ENCODE measurements around the gene ANP32D. TPM values are rescaled to one million over a fixed set of nuclear protein-coding genes. Genes with fewer than 3 reads are reported as not detected.

ANP32D gene
- not detected in 5 replicates for total RNA-seq (2022; extraction: Qiagen RNA extraction)

GRCh38 chr12:48472259-48472658, at the start of gene ANP32D:
Gene ANP32D (plus strand): TSS chr12:48472559. CDS start chr12:48472665, 106 bp downstream.

GRCh38 chr12:48482198-48482597, 9.8 kb downstream of the ANP32D start, which contains the start of gene C12orf54:
Gene C12orf54 (plus strand): TSS chr12:48482498. CDS start chr12:48483297, 799 bp downstream.

Other genes starting within 250 kb of the ANP32D start
- gene ZNF641, start 121.6 kb upstream of the ANP32D start, total RNA-seq (2022; extraction: Qiagen RNA extraction), result 4.9 to 6.7 TPM (median 6.0 TPM) in 5 replicates
- gene C12orf54, start 9.9 kb downstream of the ANP32D start, total RNA-seq (2022; extraction: Qiagen RNA extraction), result not detected in 5 replicates
- not detected in 5 replicates for gene OR8S1, start 53.1 kb downstream of the ANP32D start, total RNA-seq (2022; extraction: Qiagen RNA extraction)
- gene LALBA, start 97.5 kb downstream of the ANP32D start, total RNA-seq (2022; extraction: Qiagen RNA extraction), result not detected in 5 replicates
- gene KANSL2, start 209.7 kb downstream of the ANP32D start, total RNA-seq (2022; extraction: Qiagen RNA extraction), result 37.8 to 53.0 TPM (median 38.5 TPM) in 5 replicates
- gene CCNT1, start 244.1 kb downstream of the ANP32D start, total RNA-seq (2022; extraction: Qiagen RNA extraction), result 11.6 to 16.9 TPM (median 13.6 TPM) in 5 replicates

Data from A549 treated with Hydrocortisone at 1 μM for 4 hours (cell line).